ENCODE data around the gene CCDC13. TPM values are rescaled to one million over a fixed set of nuclear protein-coding genes. Genes with fewer than 3 reads are reported as not detected.

Gene CCDC13
- total RNA-seq, 1 donor from 2014 or later: 2.4 TPM

- peaks cover 30% of the 10 kb centered on the region for H3K27me3 Mint-ChIP-seq
- peak; percentile 71 for DNase-seq (ENCODE audit: extremely low spot score, unreplicated experiment)
- H3K4me3 Mint-ChIP-seq: peak overlapping the region; percentile 100
- peaks cover 16% of the 10 kb centered on the region for H3K36me3 Mint-ChIP-seq
- peaks cover 4% of the 10 kb centered on the region for H3K9me3 Mint-ChIP-seq
- H3K27ac Mint-ChIP-seq: peak overlapping the region; percentile 99
- no peak for TF ChIP-seq CTCF (conservative IDR thresholded peaks at IDR 0.05)
- H3K4me1 Mint-ChIP-seq (ENCODE audit: unreplicated experiment): peaks cover 33% of the 10 kb centered on the region
Measured at GRCh38 chr3:42805141-42805821, 32.2 kb upstream of the CCDC13 start.

GRCh38 chr3:42804831-42805132, 31.7 kb upstream of the CCDC13 start:
- H3K27ac Mint-ChIP-seq: peak overlapping the region; percentile 99

GRCh38 chr3:42804106-42804830, 31.2 kb upstream of the CCDC13 start, which contains the start of gene HIGD1A:
HIGD1A (minus strand) TSS chr3:42804490; CDS start chr3:42794253, 10,237 bp downstream.
- Mint-ChIP-seq H3K4me1 (ENCODE audit: unreplicated experiment) (peaks cover 32% of the 10 kb centered on the region), H3K9me3 (peaks cover 3% of the 10 kb centered on the region), H3K27me3 (peaks cover 29% of the 10 kb centered on the region), H3K36me3 (peaks cover 20% of the 10 kb centered on the region), H3K27ac (peak within 1 kb of the TSS; percentile 99), H3K4me3 (peak within 1 kb of the TSS; percentile 100)
- peak; percentile 94 for DNase-seq (ENCODE audit: extremely low spot score, unreplicated experiment)
- TF ChIP-seq CTCF (conservative IDR thresholded peaks at IDR 0.05): no peak

More at GRCh38 chr3:42804831-42805132, 31.7 kb upstream of the CCDC13 start:
- TF ChIP-seq CTCF (conservative IDR thresholded peaks at IDR 0.05): no peak
- no peak for DNase-seq (ENCODE audit: extremely low spot score, unreplicated experiment)
- Mint-ChIP-seq H3K9me3 (peaks cover 4% of the 10 kb centered on the region), H3K36me3 (peaks cover 16% of the 10 kb centered on the region), H3K4me3 (peak overlapping the region; percentile 100), H3K27me3 (peaks cover 30% of the 10 kb centered on the region), H3K4me1 (ENCODE audit: unreplicated experiment) (peaks cover 33% of the 10 kb centered on the region)

- TF ChIP-seq CTCF (conservative IDR thresholded peaks at IDR 0.05): no peak
- H3K4me1 Mint-ChIP-seq (ENCODE audit: unreplicated experiment): peaks cover 29% of the 10 kb centered on the region
- peak; percentile 72 for DNase-seq (ENCODE audit: extremely low spot score, unreplicated experiment)
- H3K36me3 Mint-ChIP-seq: peaks cover 17% of the 10 kb centered on the region
- H3K9me3 Mint-ChIP-seq: no peaks in the 10 kb centered on the region
- peak overlapping the region; percentile 100 for H3K4me3 Mint-ChIP-seq
- H3K27ac Mint-ChIP-seq: peak overlapping the region; percentile 99
- peaks cover 25% of the 10 kb centered on the region for H3K27me3 Mint-ChIP-seq
Measured at GRCh38 chr3:42803414-42804105, 30.5 kb upstream of the CCDC13 start.

- DNase-seq (ENCODE audit: extremely low spot score, unreplicated experiment): no peak
- H3K27ac Mint-ChIP-seq: peak overlapping the region; percentile 99
- H3K4me3 Mint-ChIP-seq: peak overlapping the region; percentile 100
- H3K4me1 Mint-ChIP-seq (ENCODE audit: unreplicated experiment): peaks cover 29% of the 10 kb centered on the region
- H3K36me3 Mint-ChIP-seq: peaks cover 17% of the 10 kb centered on the region
- no peak for TF ChIP-seq CTCF (conservative IDR thresholded peaks at IDR 0.05)
- no peaks in the 10 kb centered on the region for H3K9me3 Mint-ChIP-seq
- peaks cover 25% of the 10 kb centered on the region for H3K27me3 Mint-ChIP-seq
Measured at GRCh38 chr3:42802876-42803413, 29.9 kb upstream of the CCDC13 start.

Data from type B pancreatic cell (in vitro differentiated cells).